Naive B cell (primary cell): ENCODE data around the gene SAP30L. TPM values are rescaled to one million over a fixed set of nuclear protein-coding genes. Genes with fewer than 3 reads are reported as not detected.

Source experiments
- polyA plus RNA-seq, 6 donors: library from polyadenylated mRNA; unstranded; fragments of 300-500 nt; fragmentation: Illumina TruSeq; gene quantifications; one replicate each; pipeline ENCODE4 v1.2.3, GENCODE V29; 2021; ENCODE audit warnings: low read depth in 6 of 6

SAP30L gene
- polyA plus RNA-seq, 6 donors from 2014 or later, result 16.0 to 57.8 (median 32.1) TPM

Other genes with a start within 250 kb of the SAP30L start
- not detected for gene HAND1, start 32.2 kb downstream of the SAP30L start, polyA plus RNA-seq